Esophagus muscularis mucosa (tissue), 4 donors: ENCODE results near the gene SSTR4. TPM values are rescaled to one million over a fixed set of nuclear protein-coding genes. Genes with fewer than 3 reads are reported as not detected.

Experiments used
- DNase-seq: peaks from one replicate; pipeline ENCODE4 v3.0.0-alpha.2; 2017; ENCODE audit errors: extremely low spot score
- H3K27ac ChIP-seq, 4 donors: fragments of 200-600 bp; sonication (generic); replicated peaks in 1 of 4; 1 replicate in 3 of 4; 2 replicates in 1 of 4; pipeline ENCODE4 v1.5.1; 2016 to 2019; ENCODE audit warnings: mild to moderate bottlenecking in 1 of 4
- H3K27me3 ChIP-seq, 4 donors: fragments of 200-600 bp; sonication (generic); one replicate each; pipeline versions ENCODE4 v1.5.1 to v1.6.0; 2016 to 2019
- H3K36me3 ChIP-seq, 4 donors: fragments of 200-600 bp; sonication (generic); one replicate each; pipeline ENCODE4 v1.5.1; 2016 to 2019
- H3K4me1 ChIP-seq, 4 donors: fragments of 200-600 bp; sonication (generic); one replicate each; pipeline ENCODE4 v1.5.1; 2016 to 2019
- H3K4me3 ChIP-seq, 4 donors: fragments of 200-600 bp; sonication (generic); 1 replicate in 2 of 4; 2 replicates in 2 of 4; pipeline ENCODE4 v1.5.1; 2016 to 2019; ENCODE audit warnings: mild to moderate bottlenecking in 4 of 4, moderate library complexity in 1 of 4
- H3K9me3 ChIP-seq, 4 donors: fragments of 200-600 bp; sonication (generic); 1 replicate in 3 of 4; 2 replicates in 1 of 4; pipeline ENCODE4 v1.5.1; 2016 to 2019
- CTCF ChIP-seq, 3 experiments: fragments of 200-600 bp in 2 of 3; fragments of 450-650 bp in 1 of 3; sonication (generic) in 2 of 3; IDR thresholded peaks; one replicate each; pipeline ENCODE4 v1.5.1; 2017 to 2019; ENCODE audit warnings: antibody characterized with exemption in 3 of 3, mild to moderate bottlenecking in 2 of 3, moderate library complexity in 1 of 3
- EP300 ChIP-seq: sonication (generic); formaldehyde crosslinking; IDR thresholded peaks from one replicate; pipeline ENCODE4 v1.6.1; 2017; ENCODE audit warnings: antibody characterized with exemption
- POLR2A ChIP-seq: fragments of 450-650 bp; IDR thresholded peaks from one replicate; pipeline ENCODE4 v1.6.1; 2017; ENCODE audit warnings: antibody characterized with exemption, moderate library complexity, mild to moderate bottlenecking, low read depth
- POLR2AphosphoS5 ChIP-seq, 2 donors: sonication (generic); formaldehyde crosslinking; IDR thresholded peaks; one replicate each; pipeline ENCODE4 v1.6.1; 2017; ENCODE audit warnings: antibody characterized with exemption in 2 of 2
- WGBS: methylation state at CpG from one replicate; pipeline ENCODE4 v1.1.5; 2018; 5-methylcytosine and 5-hydroxymethylcytosine counted together
- intact Hi-C: fragments of 100-400 bp; cut with DNase I; formaldehyde crosslinking; loops from one replicate; pipeline ENCODE4 v1.15.1; 2023
- total RNA-seq, 4 donors: library from RNA; depleted of rRNA; stranded (reverse); fragments of >200 nt; gene quantifications; one replicate each; pipeline versions ENCODE4 v1.1.0 to v1.2.1, GENCODE V29; 2016

SSTR4 gene
- total RNA-seq, 4 donors from 2014 or later, result not detected

DNA sequence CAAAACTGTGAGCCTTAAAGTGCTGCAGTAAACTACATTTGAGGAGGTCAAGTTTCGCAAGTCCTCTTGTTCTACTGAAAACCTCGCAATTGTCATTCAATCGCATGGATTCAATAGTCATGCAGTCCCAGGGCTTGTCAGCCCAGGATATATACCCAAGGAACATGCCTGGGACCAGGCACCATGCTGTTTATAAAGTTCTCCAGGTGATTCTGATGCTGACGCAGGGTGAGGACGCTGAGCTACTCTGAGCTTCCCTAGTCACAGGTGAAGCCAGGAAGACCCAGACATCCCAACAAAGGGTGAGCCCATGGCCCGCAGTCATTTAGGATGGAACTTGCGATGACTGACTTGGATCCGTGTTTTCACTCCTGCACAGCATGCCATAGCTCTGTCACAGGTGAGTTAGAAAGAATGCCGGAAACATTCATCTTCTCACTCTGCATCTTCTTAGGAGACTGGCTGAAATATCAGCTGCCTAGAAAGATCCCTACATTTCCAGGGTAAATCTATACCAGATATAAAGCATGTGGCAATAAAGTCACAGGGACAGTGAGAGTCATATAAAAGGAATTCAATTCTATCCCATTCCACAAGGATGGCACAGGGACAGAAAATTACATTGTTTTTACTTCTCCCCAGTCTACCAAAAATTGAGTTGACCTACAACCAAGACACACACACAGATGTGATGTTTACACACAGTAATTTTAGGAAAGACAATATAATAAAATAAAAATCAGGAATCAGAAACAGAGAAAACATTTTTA is 27.0 kb upstream of the SSTR4 start:
- intact Hi-C loops, result no loop called here
- Histone ChIP-seq H3K4me3 (no peak overlapping the region), H3K36me3 (no peaks in the 10 kb centered on the region), H3K9me3 (no peaks in the 10 kb centered on the region), H3K27ac (no peak overlapping the region), H3K27me3 (no peaks in the 10 kb centered on the region), H3K4me1 (peaks cover 0 to 3% (median 0%) of the 10 kb centered on the region in 4 donors)
- no peak for DNase-seq
- TF ChIP-seq POLR2AphosphoS5 (IDR thresholded peaks at IDR 0.05), result no peak
- no peak for TF ChIP-seq EP300
- no peak for TF ChIP-seq CTCF (IDR thresholded peaks at IDR 0.05)
- no peak for TF ChIP-seq POLR2A
- WGBS, result 95% methylated on average over 9 of the region's 9 CpGs

DNA sequence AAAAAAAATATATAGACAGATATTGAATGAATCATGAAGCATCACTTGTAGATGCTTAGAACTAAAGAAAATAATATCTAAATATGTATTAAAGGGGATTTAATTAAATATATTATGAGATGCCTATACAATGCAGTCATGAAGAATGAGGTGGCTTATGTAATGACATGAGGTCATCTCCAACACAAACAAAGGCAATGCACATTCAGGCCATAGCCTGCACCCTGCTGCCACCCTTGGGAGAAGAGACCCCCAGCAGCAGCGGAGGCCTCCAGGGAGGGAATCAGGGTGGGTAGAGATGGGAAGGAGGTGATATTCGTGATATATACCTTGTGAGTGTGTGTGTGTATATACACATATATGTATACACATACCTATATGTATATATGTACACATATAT is 26.4 kb upstream of the SSTR4 start:
- WGBS, result 86% methylated on average over 2 of the region's 2 CpGs
- TF ChIP-seq POLR2A (no peak), EP300 (no peak), CTCF (IDR thresholded peaks at IDR 0.05) (no peak), POLR2AphosphoS5 (IDR thresholded peaks at IDR 0.05) (no peak)
- H3K36me3 ChIP-seq, result no peaks in the 10 kb centered on the region
- no peak for DNase-seq
- no peaks in the 10 kb centered on the region for H3K27me3 ChIP-seq
- H3K27ac ChIP-seq, result no peak overlapping the region
- peaks cover 0 to 3% (median 0%) of the 10 kb centered on the region in 4 donors for H3K4me1 ChIP-seq
- no peaks in the 10 kb centered on the region for H3K9me3 ChIP-seq
- H3K4me3 ChIP-seq, result no peak overlapping the region
- intact Hi-C loops, result no loop called here

GRCh38 chr20:23009636-23010035 is 25.5 kb upstream of the SSTR4 start:
- intact Hi-C loops, result no loop called here
- Histone ChIP-seq H3K27me3 (no peaks in the 10 kb centered on the region), H3K36me3 (no peaks in the 10 kb centered on the region), H3K4me1 (peaks cover 0 to 3% (median 0%) of the 10 kb centered on the region in 4 donors), H3K27ac (no peak overlapping the region), H3K9me3 (no peaks in the 10 kb centered on the region), H3K4me3 (no peak overlapping the region)
- WGBS, result 43% methylated on average over 3 of the region's 3 CpGs
- no peak for DNase-seq
- TF ChIP-seq POLR2A, result no peak
- TF ChIP-seq POLR2AphosphoS5 (IDR thresholded peaks at IDR 0.05), result no peak
- TF ChIP-seq EP300, result no peak
- no peak for TF ChIP-seq CTCF (IDR thresholded peaks at IDR 0.05)

GRCh38 chr20:23010096-23010495 is 25.0 kb upstream of the SSTR4 start:
- peaks cover 0 to 3% (median 0%) of the 10 kb centered on the region in 4 donors for H3K4me1 ChIP-seq
- DNase-seq, result no peak
- no peaks in the 10 kb centered on the region for H3K9me3 ChIP-seq
- H3K4me3 ChIP-seq, result no peak overlapping the region
- no peak overlapping the region for H3K27ac ChIP-seq
- no peaks in the 10 kb centered on the region for H3K36me3 ChIP-seq
- TF ChIP-seq POLR2AphosphoS5 (IDR thresholded peaks at IDR 0.05) (no peak), POLR2A (no peak), EP300 (no peak), CTCF (IDR thresholded peaks at IDR 0.05) (no peak)
- no peaks in the 10 kb centered on the region for H3K27me3 ChIP-seq
- intact Hi-C loops, result no loop called here
- 81% methylated on average over 5 of the region's 5 CpGs for WGBS
